Activated T-cell treated with anti-CD3 and anti-CD28 coated beads, Interleukin-2, amount 50 U/mL, for 48 hours (primary cell): ENCODE data around the gene ARID5A.

Experiments
- DNase-seq, 2 experiments: peaks; one replicate each; pipeline ENCODE4 v3.0.0-alpha.2; 2020

Gene ARID5A

GRCh38 chr2:96528006-96528699 is 8.4 kb upstream of the ARID5A start:
- peak; percentile 88 for DNase-seq

GRCh38 chr2:96528700-96529375 is 7.7 kb upstream of the ARID5A start:
- no peak for DNase-seq

GRCh38 chr2:96529376-96530143 is 7.0 kb upstream of the ARID5A start:
- peak in 1 of 2 experiments; percentile 40 for DNase-seq

- DNase-seq = peak in 1 of 2 experiments; percentile 39
These were observed 6.5 kb upstream of the ARID5A start for GRCh38 chr2:96530144-96530430.

- peak; percentile 49 to 61 for DNase-seq
These were observed 5.8 kb upstream of the ARID5A start for GRCh38 chr2:96530474-96531357.

- peak in 1 of 2 experiments; percentile 20 for DNase-seq
These were observed 5.2 kb upstream of the ARID5A start for GRCh38 chr2:96531366-96531765.

- DNase-seq = peak; percentile 87 to 88
These were observed 4.6 kb upstream of the ARID5A start for GRCh38 chr2:96531872-96532505.

- no peak for DNase-seq
These were observed 3.8 kb upstream of the ARID5A start for GRCh38 chr2:96532641-96533291.

GRCh38 chr2:96533292-96534073 is 3.1 kb upstream of the ARID5A start:
- DNase-seq = peak in 1 of 2 experiments; percentile 19

GRCh38 chr2:96534141-96534540 is 2.4 kb upstream of the ARID5A start:
- DNase-seq = no peak

- no peak for DNase-seq
These were observed 1.8 kb upstream of the ARID5A start for GRCh38 chr2:96534701-96535181.

GRCh38 chr2:96535331-96535730 is 1.2 kb upstream of the ARID5A start:
- DNase-seq = no peak

- peak; percentile 86 to 89 for DNase-seq
These were observed 648 bp downstream of the ARID5A start for GRCh38 chr2:96537066-96537733.

- peak; percentile 66 to 68 for DNase-seq
These were observed 1.4 kb downstream of the ARID5A start for GRCh38 chr2:96537734-96538486.

GRCh38 chr2:96538487-96539214 is 2.1 kb downstream of the ARID5A start:
- peak; percentile 94 to 95 for DNase-seq

- DNase-seq = no peak
These were observed 2.8 kb downstream of the ARID5A start for GRCh38 chr2:96539215-96539920.

GRCh38 chr2:96540136-96540535 is 3.6 kb downstream of the ARID5A start:
- DNase-seq = no peak
